ENCODE data around the gene GNAI3.

The GNAI3 gene

DNA sequence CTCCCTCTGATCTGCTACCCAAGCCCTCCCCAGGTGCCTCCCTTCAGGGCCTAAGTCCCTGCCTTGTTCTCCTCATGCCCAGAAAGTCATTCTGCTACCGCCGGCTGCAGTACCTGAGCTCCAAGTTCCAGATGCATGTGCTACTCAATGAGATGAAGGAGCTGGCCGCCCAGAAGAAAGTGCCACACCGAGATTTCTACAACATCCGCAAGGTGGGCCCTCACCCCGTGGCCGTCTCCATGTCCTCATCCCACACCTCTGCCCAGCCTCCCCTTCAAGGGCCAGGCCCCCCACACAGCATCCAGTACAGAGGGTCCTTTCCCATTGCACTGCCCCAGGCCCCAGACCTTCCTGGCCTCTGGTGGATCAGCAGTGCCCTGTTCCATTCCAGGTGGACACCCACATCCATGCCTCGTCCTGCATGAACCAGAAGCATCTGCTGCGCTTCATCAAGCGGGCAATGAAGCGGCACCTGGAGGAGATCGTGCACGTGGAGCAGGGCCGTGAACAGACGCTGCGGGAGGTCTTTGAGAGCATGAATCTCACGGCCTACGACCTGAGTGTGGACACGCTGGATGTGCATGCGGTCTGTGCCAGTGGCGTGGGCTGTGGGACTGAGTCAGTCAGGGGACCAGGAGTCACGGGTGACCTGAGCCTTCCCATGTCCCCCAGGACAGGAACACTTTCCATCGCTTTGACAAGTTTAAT lies 79.4 kb downstream of the GNAI3 start:
- Histone ChIP-seq H3K36me3 (ENCODE audit: control insufficient read depth in 5 of 5, insufficient read depth in 5 of 5, low read length in 5 of 5) (peaks cover 0 to 62% (median 50%) of the 10 kb centered on the region in 5 donors), H3K4me3 (ENCODE audit: low read depth in 1 of 5, low read length in 5 of 5) (no peak overlapping the region), H3K4me1 (ENCODE audit: control insufficient read depth in 5 of 5, insufficient read depth in 5 of 5, low read length in 5 of 5) (peaks cover 0 to 34% (median 31%) of the 10 kb centered on the region in 5 donors), H3K9ac (ENCODE audit: low read length in 5 of 5) (no peak overlapping the region), H3K27me3 (ENCODE audit: control insufficient read depth in 5 of 5, insufficient read depth in 4 of 5, low read length in 5 of 5) (no peaks in the 10 kb centered on the region), H3K27ac (ENCODE audit: low read depth, low read length) (no peak overlapping the region), H3K9me3 (ENCODE audit: control insufficient read depth in 5 of 5, low read length in 5 of 5) (no peaks in the 10 kb centered on the region)

DNA sequence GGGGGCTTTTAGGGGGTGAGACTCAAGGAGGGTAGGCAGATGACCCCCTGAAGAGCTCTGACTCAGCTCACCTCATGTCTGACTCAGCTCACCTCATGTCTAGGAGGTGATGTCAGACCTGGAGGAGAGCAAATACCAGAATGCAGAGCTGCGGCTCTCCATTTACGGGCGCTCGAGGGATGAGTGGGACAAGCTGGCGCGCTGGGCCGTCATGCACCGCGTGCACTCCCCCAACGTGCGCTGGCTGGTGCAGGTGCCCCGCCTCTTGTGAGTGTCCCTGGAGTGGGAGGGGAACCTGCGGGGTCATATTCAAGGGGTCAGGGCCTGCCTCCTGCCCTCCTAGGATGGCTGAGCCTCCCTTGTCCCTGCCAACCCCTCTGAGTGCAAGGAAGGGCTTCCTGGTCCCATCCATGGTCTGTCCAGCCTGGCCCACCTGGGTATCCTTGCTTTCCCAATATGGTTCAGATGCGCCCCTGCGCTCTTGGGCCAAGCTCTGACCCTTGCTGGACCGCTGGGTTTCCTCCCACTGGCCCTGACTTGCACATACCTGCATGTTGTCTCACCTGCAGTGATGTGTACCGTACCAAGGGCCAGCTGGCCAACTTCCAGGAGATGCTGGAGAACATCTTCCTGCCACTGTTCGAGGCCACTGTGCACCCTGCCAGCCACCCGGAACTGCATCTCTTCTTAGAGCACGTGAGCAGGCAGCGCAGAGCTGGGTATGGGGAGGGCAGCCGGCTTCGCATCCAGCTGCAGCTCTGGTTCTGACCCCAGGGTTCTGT lies 80.3 kb downstream of the GNAI3 start:
- Histone ChIP-seq H3K27me3 (ENCODE audit: control insufficient read depth in 5 of 5, insufficient read depth in 4 of 5, low read length in 5 of 5) (no peaks in the 10 kb centered on the region), H3K36me3 (ENCODE audit: control insufficient read depth in 5 of 5, insufficient read depth in 5 of 5, low read length in 5 of 5) (peaks cover 0 to 62% (median 50%) of the 10 kb centered on the region in 5 donors), H3K9ac (ENCODE audit: low read length in 5 of 5) (no peak overlapping the region), H3K4me1 (ENCODE audit: control insufficient read depth in 5 of 5, insufficient read depth in 5 of 5, low read length in 5 of 5) (peaks cover 0 to 25% (median 22%) of the 10 kb centered on the region in 5 donors), H3K27ac (ENCODE audit: low read depth, low read length) (no peak overlapping the region), H3K4me3 (ENCODE audit: low read depth in 1 of 5, low read length in 5 of 5) (no peak overlapping the region), H3K9me3 (ENCODE audit: control insufficient read depth in 5 of 5, low read length in 5 of 5) (no peaks in the 10 kb centered on the region)

DNA sequence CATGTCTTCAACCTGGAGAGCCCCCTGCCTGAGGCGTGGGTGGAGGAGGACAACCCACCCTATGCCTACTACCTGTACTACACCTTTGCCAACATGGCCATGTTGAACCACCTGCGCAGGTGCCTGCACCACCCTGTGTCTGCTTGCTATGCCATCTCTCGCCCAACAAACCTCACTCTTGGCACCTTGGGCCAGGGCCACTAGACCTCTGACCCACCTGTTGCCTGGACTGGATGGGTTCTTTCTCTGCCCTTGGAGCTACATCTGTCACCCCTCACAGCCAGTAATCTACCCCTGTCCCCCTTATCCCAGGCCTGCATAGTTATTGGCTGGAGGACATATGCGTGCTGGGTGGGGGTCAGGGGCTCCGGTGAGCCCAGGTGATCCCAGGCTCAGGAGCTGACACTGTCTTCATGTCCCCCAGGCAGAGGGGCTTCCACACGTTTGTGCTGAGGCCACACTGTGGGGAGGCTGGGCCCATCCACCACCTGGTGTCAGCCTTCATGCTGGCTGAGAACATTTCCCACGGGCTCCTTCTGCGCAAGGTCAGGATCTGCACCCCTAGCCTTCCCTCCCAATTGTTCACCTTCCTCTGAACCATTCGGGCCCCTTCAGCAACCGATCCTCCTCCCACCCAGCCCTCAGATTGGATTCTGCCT lies 81.1 kb downstream of the GNAI3 start:
- Histone ChIP-seq H3K27ac (ENCODE audit: low read depth, low read length) (no peak overlapping the region), H3K4me1 (ENCODE audit: control insufficient read depth in 5 of 5, insufficient read depth in 5 of 5, low read length in 5 of 5) (peaks cover 0 to 17% (median 14%) of the 10 kb centered on the region in 5 donors), H3K27me3 (ENCODE audit: control insufficient read depth in 5 of 5, insufficient read depth in 4 of 5, low read length in 5 of 5) (no peaks in the 10 kb centered on the region), H3K9me3 (ENCODE audit: control insufficient read depth in 5 of 5, low read length in 5 of 5) (no peaks in the 10 kb centered on the region), H3K9ac (ENCODE audit: low read length in 5 of 5) (no peak overlapping the region), H3K36me3 (ENCODE audit: control insufficient read depth in 5 of 5, insufficient read depth in 5 of 5, low read length in 5 of 5) (peaks cover 0 to 62% (median 50%) of the 10 kb centered on the region in 5 donors), H3K4me3 (ENCODE audit: low read depth in 1 of 5, low read length in 5 of 5) (no peak overlapping the region)

DNA sequence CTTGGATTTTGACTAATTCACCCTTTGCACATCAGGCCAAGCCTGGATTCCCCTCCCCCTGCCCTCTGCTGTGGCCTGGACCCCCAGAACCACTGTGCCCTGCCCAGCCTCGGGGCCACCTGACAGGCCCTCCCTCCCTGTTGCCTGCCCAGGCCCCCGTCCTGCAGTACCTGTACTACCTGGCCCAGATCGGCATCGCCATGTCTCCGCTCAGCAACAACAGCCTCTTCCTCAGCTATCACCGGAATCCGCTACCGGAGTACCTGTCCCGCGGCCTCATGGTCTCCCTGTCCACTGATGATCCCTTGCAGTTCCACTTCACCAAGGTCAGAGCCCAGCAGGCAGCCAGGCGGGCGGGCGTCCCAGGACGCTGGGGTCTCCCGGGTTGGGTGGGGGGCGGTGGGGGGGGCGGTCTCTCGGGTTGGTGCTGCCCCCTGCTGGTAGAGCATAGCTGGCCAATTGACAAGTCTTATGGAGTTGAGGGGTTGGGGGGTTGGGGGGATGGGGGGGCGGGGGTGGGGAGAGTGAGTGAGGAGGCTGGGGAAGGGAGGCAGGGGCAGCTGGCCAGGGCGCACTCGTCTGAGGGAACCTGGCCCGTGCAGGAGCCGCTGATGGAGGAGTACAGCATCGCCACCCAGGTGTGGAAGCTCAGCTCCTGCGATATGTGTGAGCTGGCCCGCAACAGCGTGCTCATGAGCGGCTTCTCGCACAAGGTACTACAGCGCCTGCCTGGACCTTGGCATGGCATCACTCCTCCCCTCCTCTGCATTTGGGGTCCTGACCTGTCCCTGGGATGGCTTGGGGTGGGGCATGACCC lies 81.9 kb downstream of the GNAI3 start:
- Histone ChIP-seq H3K9me3 (ENCODE audit: control insufficient read depth in 5 of 5, low read length in 5 of 5) (no peaks in the 10 kb centered on the region), H3K9ac (ENCODE audit: low read length in 5 of 5) (no peak overlapping the region), H3K4me3 (ENCODE audit: low read depth in 1 of 5, low read length in 5 of 5) (no peak overlapping the region), H3K4me1 (ENCODE audit: control insufficient read depth in 5 of 5, insufficient read depth in 5 of 5, low read length in 5 of 5) (peaks cover 0 to 9% (median 9%) of the 10 kb centered on the region in 5 donors), H3K36me3 (ENCODE audit: control insufficient read depth in 5 of 5, insufficient read depth in 5 of 5, low read length in 5 of 5) (peaks cover 0 to 62% (median 50%) of the 10 kb centered on the region in 5 donors), H3K27me3 (ENCODE audit: control insufficient read depth in 5 of 5, insufficient read depth in 4 of 5, low read length in 5 of 5) (no peaks in the 10 kb centered on the region), H3K27ac (ENCODE audit: low read depth, low read length) (no peak overlapping the region)

DNA sequence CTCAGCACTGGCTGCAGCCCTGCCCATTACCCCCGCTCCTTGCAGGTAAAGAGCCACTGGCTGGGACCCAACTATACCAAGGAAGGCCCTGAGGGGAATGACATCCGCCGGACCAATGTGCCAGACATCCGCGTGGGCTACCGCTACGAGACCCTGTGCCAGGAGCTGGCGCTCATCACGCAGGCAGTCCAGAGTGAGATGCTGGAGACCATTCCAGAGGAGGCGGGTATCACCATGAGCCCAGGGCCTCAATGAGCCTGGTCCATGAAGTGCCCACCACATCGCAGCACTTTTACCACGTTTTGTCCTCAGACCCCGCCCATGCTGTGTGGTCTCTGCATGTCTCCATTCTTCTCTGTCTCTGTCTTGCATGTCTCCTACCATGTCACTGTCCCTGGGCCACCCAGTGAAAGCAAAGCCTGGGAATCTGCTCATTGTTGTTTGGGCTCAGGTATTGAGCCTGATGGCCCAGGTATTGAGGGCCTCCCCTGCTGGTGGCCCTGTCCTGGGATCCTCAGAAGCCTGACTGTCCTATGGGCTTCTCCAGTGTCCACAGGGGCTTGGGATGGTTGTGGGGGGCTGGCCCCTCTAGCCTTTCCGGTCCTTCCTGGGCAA lies 82.6 kb downstream of the GNAI3 start:
- Histone ChIP-seq H3K36me3 (ENCODE audit: control insufficient read depth in 5 of 5, insufficient read depth in 5 of 5, low read length in 5 of 5) (peaks cover 0 to 59% (median 50%) of the 10 kb centered on the region in 5 donors), H3K4me3 (ENCODE audit: low read depth in 1 of 5, low read length in 5 of 5) (no peak overlapping the region), H3K27ac (ENCODE audit: low read depth, low read length) (no peak overlapping the region)

DNA sequence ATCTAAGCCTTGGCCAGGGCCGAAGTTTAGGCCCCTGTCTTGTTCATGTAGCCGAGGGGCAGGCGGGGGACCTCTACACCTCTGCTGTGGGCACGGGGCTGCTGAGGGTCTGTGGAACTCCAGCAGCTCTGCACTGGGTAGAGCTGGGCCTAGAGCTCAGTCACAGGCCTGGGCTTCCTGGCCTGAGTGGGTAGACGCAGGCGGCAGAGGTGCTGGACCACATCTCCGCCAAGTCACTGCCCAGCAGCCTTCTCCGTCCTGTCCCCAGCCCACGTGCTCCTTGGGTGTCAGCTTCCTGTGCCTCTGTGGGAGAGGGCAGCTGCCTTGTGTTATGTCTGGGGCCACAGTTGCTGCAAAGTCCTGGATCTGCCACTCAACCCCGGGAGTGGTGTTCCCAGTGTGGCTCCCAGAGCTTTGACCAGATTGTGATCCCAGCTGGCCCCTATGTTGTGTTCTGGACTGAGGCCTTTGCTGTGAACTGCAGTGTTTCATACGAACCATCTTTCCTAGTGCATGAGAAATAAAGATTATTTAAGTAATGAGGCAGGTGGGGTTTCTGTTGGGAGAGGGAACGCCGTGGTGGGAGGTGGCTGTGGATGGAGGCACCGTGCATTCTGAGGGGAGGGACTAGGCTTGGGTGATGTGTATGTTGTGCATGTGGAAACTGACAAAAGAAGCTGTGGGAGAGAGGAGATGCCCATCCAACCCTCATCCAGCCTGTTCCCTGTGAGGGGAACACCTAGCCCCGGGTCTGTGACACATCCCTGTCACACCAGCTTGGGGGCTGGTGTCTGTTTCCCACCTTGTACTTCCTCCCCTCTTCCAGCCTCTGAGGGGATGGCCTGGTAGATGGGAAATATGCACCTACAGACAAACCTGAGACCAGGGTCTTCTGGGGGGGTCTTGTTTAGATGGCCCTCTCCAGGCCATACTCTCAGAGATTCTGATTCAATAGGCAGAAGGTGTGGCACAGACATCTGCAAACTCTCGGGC lies 83.4 kb downstream of the GNAI3 start:
- Histone ChIP-seq H3K4me1 (ENCODE audit: control insufficient read depth in 5 of 5, insufficient read depth in 5 of 5, low read length in 5 of 5) (peaks cover 2 to 11% (median 10%) of the 10 kb centered on the region in 5 donors), H3K27ac (ENCODE audit: low read depth, low read length) (no peak overlapping the region), H3K4me3 (ENCODE audit: low read depth in 1 of 5, low read length in 5 of 5) (no peak overlapping the region), H3K36me3 (ENCODE audit: control insufficient read depth in 5 of 5, insufficient read depth in 5 of 5, low read length in 5 of 5) (peaks cover 0 to 50% (median 46%) of the 10 kb centered on the region in 5 donors), H3K9me3 (ENCODE audit: control insufficient read depth in 5 of 5, low read length in 5 of 5) (no peaks in the 10 kb centered on the region), H3K9ac (ENCODE audit: low read length in 5 of 5) (no peak overlapping the region), H3K27me3 (ENCODE audit: control insufficient read depth in 5 of 5, insufficient read depth in 4 of 5, low read length in 5 of 5) (no peaks in the 10 kb centered on the region)

More for the DNA sequence above, 82.6 kb downstream of the GNAI3 start:
- no peak overlapping the region for H3K9ac ChIP-seq (ENCODE audit: low read length in 5 of 5)
- H3K27me3 ChIP-seq (ENCODE audit: control insufficient read depth in 5 of 5, insufficient read depth in 4 of 5, low read length in 5 of 5): no peaks in the 10 kb centered on the region
- H3K4me1 ChIP-seq (ENCODE audit: control insufficient read depth in 5 of 5, insufficient read depth in 5 of 5, low read length in 5 of 5): peaks cover under 1 to 5% (median 4%) of the 10 kb centered on the region in 5 donors
- no peaks in the 10 kb centered on the region for H3K9me3 ChIP-seq (ENCODE audit: control insufficient read depth in 5 of 5, low read length in 5 of 5)

DNA sequence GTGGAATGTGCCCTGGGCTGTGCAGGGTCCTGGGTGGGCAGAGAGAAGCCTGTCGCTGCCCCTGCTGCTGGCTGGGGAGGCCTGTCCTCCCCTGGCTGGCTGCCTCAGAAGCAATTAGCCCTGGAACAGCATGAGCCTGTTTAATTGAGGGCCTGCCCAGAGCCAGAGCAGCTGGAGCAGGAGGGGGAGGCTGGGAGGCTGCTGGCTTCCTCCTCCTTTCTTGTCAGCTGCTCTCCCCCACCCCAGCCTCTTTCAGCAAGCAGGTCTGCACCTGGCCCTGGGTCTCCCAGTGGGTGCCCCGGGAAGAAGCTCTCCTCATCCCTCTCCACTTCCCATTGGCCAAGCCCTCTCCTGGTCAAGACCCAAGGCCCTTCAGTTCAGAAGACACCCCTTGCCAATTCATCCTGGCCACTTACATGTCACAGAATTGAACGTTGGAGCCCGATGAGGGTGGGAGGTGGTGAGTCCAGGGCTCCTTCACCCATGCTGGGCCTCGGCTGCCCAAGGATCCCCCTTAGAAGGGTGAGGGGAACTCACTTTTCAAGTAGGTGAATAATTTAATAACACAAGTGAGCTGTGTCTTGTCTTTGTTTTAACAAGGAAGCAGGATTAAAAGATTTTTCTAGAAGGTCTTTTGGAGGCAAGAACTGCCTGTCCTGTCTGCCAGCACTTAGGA lies 84.4 kb downstream of the GNAI3 start:
- no peak overlapping the region for H3K27ac ChIP-seq (ENCODE audit: low read depth, low read length)
- H3K9me3 ChIP-seq (ENCODE audit: control insufficient read depth in 5 of 5, low read length in 5 of 5): no peaks in the 10 kb centered on the region
- H3K36me3 ChIP-seq (ENCODE audit: control insufficient read depth in 5 of 5, insufficient read depth in 5 of 5, low read length in 5 of 5): peaks cover 0 to 40% (median 36%) of the 10 kb centered on the region in 5 donors
- peaks cover 2 to 13% (median 10%) of the 10 kb centered on the region in 5 donors for H3K4me1 ChIP-seq (ENCODE audit: control insufficient read depth in 5 of 5, insufficient read depth in 5 of 5, low read length in 5 of 5)
- H3K4me3 ChIP-seq (ENCODE audit: low read depth in 1 of 5, low read length in 5 of 5): no peak overlapping the region
- H3K9ac ChIP-seq (ENCODE audit: low read length in 5 of 5): no peak overlapping the region
- no peaks in the 10 kb centered on the region for H3K27me3 ChIP-seq (ENCODE audit: control insufficient read depth in 5 of 5, insufficient read depth in 4 of 5, low read length in 5 of 5)

DNA sequence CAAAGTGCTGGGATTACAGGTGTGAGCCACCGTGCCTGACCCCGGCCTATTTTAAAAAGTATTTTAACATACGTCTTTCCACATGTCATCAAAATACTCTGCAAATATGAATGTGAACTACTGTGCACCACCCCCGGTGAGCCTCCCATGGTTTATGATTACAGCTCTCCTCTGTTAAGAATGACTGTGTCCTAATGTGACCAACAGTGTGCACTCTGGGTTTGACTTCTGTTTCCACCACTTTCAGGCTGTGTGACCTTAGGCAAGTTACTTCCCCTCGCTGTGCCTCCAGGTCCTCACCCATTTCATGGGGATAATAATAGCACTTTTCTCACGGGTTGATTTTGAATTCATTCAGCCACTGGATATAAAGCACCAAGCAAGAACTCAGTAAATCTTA lies 85.9 kb downstream of the GNAI3 start:
- peaks cover 2 to 13% (median 10%) of the 10 kb centered on the region in 5 donors for H3K4me1 ChIP-seq (ENCODE audit: control insufficient read depth in 5 of 5, insufficient read depth in 5 of 5, low read length in 5 of 5)
- no peaks in the 10 kb centered on the region for H3K27me3 ChIP-seq (ENCODE audit: control insufficient read depth in 5 of 5, insufficient read depth in 4 of 5, low read length in 5 of 5)
- peaks cover 0 to 26% (median 21%) of the 10 kb centered on the region in 5 donors for H3K36me3 ChIP-seq (ENCODE audit: control insufficient read depth in 5 of 5, insufficient read depth in 5 of 5, low read length in 5 of 5)
- H3K9ac ChIP-seq (ENCODE audit: low read length in 5 of 5): no peak overlapping the region
- H3K27ac ChIP-seq (ENCODE audit: low read depth, low read length): no peak overlapping the region
- no peak overlapping the region for H3K4me3 ChIP-seq (ENCODE audit: low read depth in 1 of 5, low read length in 5 of 5)
- no peaks in the 10 kb centered on the region for H3K9me3 ChIP-seq (ENCODE audit: control insufficient read depth in 5 of 5, low read length in 5 of 5)
